A549 (cell line): ENCODE data around the gene ANKFY1. TPM values are rescaled to one million over a fixed set of nuclear protein-coding genes. Genes with fewer than 3 reads are reported as not detected.

Experiments
- ATAC-seq, 2 experiments: fragments of 200-7000 bp in 1 of 2; fragments of >200 bp in 1 of 2; cut with Nextera tagmentation in 1 of 2; cut with Tn5 transposase in 1 of 2; 3 replicates each; pipeline versions ENCODE4 v1.8.0 to v1.9.1; 2018 to 2020; ENCODE audit warnings: mild to moderate bottlenecking in 1 of 2, moderate library complexity in 1 of 2
- CTCF ChIA-PET: fragments of 300-600 bp; sonication (Branson Sonifier 250); formaldehyde crosslinking; extraction: SDS; loops from one replicate; lab custom pipeline; 2021; ENCODE audit warnings: antibody characterized with exemption, inconsistent platforms; lab: Yijun Ruan, JAX
- POLR2A ChIA-PET: fragments of 350-600 bp; formaldehyde crosslinking; extraction: SDS; loops from one replicate; lab custom pipeline; 2021; ENCODE audit warnings: antibody characterized with exemption, inconsistent platforms; lab: Yijun Ruan, JAX
- DNase-seq, 2 experiments: peaks; one replicate each; pipeline versions ENCODE4 v3.0.0 to v3.0.0-alpha.2; 2011 to 2016; ENCODE audit warnings: low read depth in 1 of 2, low spot score in 1 of 2
- FAIRE-seq: peaks from 2 replicates; lab custom pipeline; 2011; peaks lifted over from hg19 to GRCh38; lab: Jason Lieb, UNC
- H3K27ac ChIP-seq, 2 experiments: fragments of >200 bp; sonication (Bioruptor Twin); formaldehyde crosslinking; 3 replicates each; pipeline ENCODE4 v1.5.1; 2016 to 2017
- H3K4me1 ChIP-seq: fragments of >200 bp; sonication (Bioruptor Twin); formaldehyde crosslinking; 3 replicates; pipeline ENCODE4 v1.6.1; 2016
- H3K4me2 ChIP-seq: fragments of >200 bp; sonication (Bioruptor Twin); formaldehyde crosslinking; 3 replicates; pipeline ENCODE4 v1.6.1; 2016
- H3K4me3 ChIP-seq: fragments of >200 bp; sonication (Bioruptor Twin); formaldehyde crosslinking; 3 replicates; pipeline ENCODE4 v1.5.1; 2016
- H3K9me3 ChIP-seq: fragments of >200 bp; sonication (Bioruptor Twin); formaldehyde crosslinking; 3 replicates; pipeline ENCODE4 v1.6.1; 2016
- BHLHE40 ChIP-seq: IDR thresholded peaks from 2 replicates; pipeline ENCODE4 v1.6.1; 2012; ENCODE audit warnings: low read depth, low read length, inconsistent platforms
- CBX2 ChIP-seq: fragments of 200-600 bp; sonication (generic); IDR thresholded peaks from 2 replicates; pipeline ENCODE4 v1.6.1; 2016; ENCODE audit warnings: low read depth, mild to moderate bottlenecking, borderline replicate concordance
- CHD2 ChIP-seq: fragments of 150-350 bp; IDR thresholded peaks from 2 replicates; pipeline ENCODE4 v1.6.1; 2014; ENCODE audit warnings: low read length; ENCODE audit not compliant: partially characterized antibody
- CHD4 ChIP-seq: fragments of 200-600 bp; sonication (generic); IDR thresholded peaks from 2 replicates; pipeline ENCODE4 v1.6.1; 2016; ENCODE audit warnings: antibody characterized with exemption, mild to moderate bottlenecking, borderline replicate concordance
- EHF ChIP-seq: fragments of 250-450 bp; sonication (Bioruptor Pico); IDR thresholded peaks from 2 replicates; pipeline ENCODE4 v1.5.0; 2020; ENCODE audit warnings: mild to moderate bottlenecking
- EHMT2 ChIP-seq: fragments of 200-600 bp; sonication (generic); IDR thresholded peaks from 2 replicates; pipeline ENCODE4 v1.6.1; 2016; ENCODE audit warnings: antibody characterized with exemption, low read depth, mild to moderate bottlenecking, moderate library complexity
- ESRRA ChIP-seq: fragments of 150-350 bp; IDR thresholded peaks from 2 replicates; pipeline ENCODE4 v1.6.1; 2014; ENCODE audit warnings: mild to moderate bottlenecking, low read length, borderline replicate concordance
- GATA3 ChIP-seq: IDR thresholded peaks from 2 replicates; pipeline ENCODE4 v1.6.1; 2012; ENCODE audit warnings: borderline replicate concordance
- HEYL ChIP-seq: fragments of 250-450 bp; sonication (Bioruptor Pico); IDR thresholded peaks from 2 replicates; pipeline ENCODE4 v1.8.0; 2021; ENCODE audit warnings: mild to moderate bottlenecking, moderate library complexity
- HMGXB4 ChIP-seq: fragments of 250-450 bp; sonication (Bioruptor Pico); IDR thresholded peaks from 2 replicates; pipeline ENCODE4 v1.5.0; 2021; ENCODE audit warnings: mild to moderate bottlenecking, moderate library complexity, borderline replicate concordance
- HOXA7 ChIP-seq: fragments of 250-450 bp; sonication (Bioruptor Pico); IDR thresholded peaks from 2 replicates; pipeline ENCODE4 v1.5.0; 2020; ENCODE audit warnings: mild to moderate bottlenecking, moderate library complexity
- HOXB5 ChIP-seq: fragments of 250-450 bp; sonication (Bioruptor Pico); IDR thresholded peaks from 2 replicates; pipeline ENCODE4 v1.5.0; 2020; ENCODE audit warnings: mild to moderate bottlenecking, moderate library complexity
- JUN ChIP-seq, 2 experiments: fragments of >200 bp; sonication (Bioruptor Twin); formaldehyde crosslinking; IDR thresholded peaks; 2 replicates in 1 of 2; 3 replicates in 1 of 2; pipeline ENCODE4 v1.6.1; 2016 to 2017
- JUNB ChIP-seq: fragments of >200 bp; sonication (Bioruptor Twin); formaldehyde crosslinking; IDR thresholded peaks from 2 replicates; pipeline ENCODE4 v1.6.1; 2016
- KDM1A ChIP-seq: fragments of 200-600 bp; sonication (generic); IDR thresholded peaks from 2 replicates; pipeline ENCODE4 v1.6.1; 2016; ENCODE audit warnings: low read depth, mild to moderate bottlenecking
- KDM5A ChIP-seq: fragments of 200-600 bp; sonication (generic); IDR thresholded peaks from 2 replicates; pipeline ENCODE4 v1.6.1; 2016; ENCODE audit warnings: antibody characterized with exemption, mild to moderate bottlenecking
- MAFK ChIP-seq: fragments of 450-650 bp; IDR thresholded peaks from 2 replicates; pipeline ENCODE4 v1.6.1; 2014; ENCODE audit not compliant: partially characterized antibody
- MAZ ChIP-seq: fragments of 150-350 bp; IDR thresholded peaks from 2 replicates; pipeline ENCODE4 v1.6.1; 2014; ENCODE audit warnings: antibody characterized with exemption, low read depth, low read length, borderline replicate concordance
- MYC ChIP-seq: IDR thresholded peaks from 2 replicates; pipeline ENCODE4 v1.6.1; 2012; ENCODE audit warnings: mild to moderate bottlenecking, inconsistent platforms, low read length, improper control_type of control experiment, borderline replicate concordance
- NFE2L2 ChIP-seq: fragments of 150-350 bp; conservative IDR thresholded peaks from 2 replicates; pipeline ENCODE4 v1.6.1; 2014; ENCODE audit warnings: low read length
- NR3C1 ChIP-seq: fragments of >200 bp; sonication (Bioruptor Twin); formaldehyde crosslinking; IDR thresholded peaks from 3 replicates; pipeline ENCODE4 v1.6.1; 2017
- POLR2A ChIP-seq: IDR thresholded peaks from 2 replicates; pipeline ENCODE4 v1.6.1; 2012; ENCODE audit warnings: mild to moderate bottlenecking, low read length
- POLR2AphosphoS2 ChIP-seq: conservative IDR thresholded peaks from 2 replicates; pipeline ENCODE4 v1.6.1; 2012; ENCODE audit warnings: low read length, improper control_type of control experiment, inconsistent platforms
- RAD21 ChIP-seq, 2 experiments: fragments of >200 bp in 1 of 2; sonication (Bioruptor Twin) in 1 of 2; formaldehyde crosslinking in 1 of 2; IDR thresholded peaks in 1 of 2; conservative IDR thresholded peaks in 1 of 2; 2 replicates in 1 of 2; 3 replicates in 1 of 2; pipeline ENCODE4 v1.6.1; 2012 to 2018; ENCODE audit warnings: inconsistent platforms in 1 of 2
- RARB ChIP-seq: fragments of 250-450 bp; sonication (Bioruptor Pico); IDR thresholded peaks from 2 replicates; pipeline ENCODE4 v1.8.0; 2021; ENCODE audit warnings: mild to moderate bottlenecking, moderate library complexity
- RFX5 ChIP-seq: fragments of 450-650 bp; IDR thresholded peaks from 2 replicates; pipeline ENCODE4 v1.7.1; 2014; ENCODE audit warnings: antibody characterized with exemption, mild to moderate bottlenecking, moderate library complexity
- RNF2 ChIP-seq: fragments of 200-600 bp; sonication (generic); IDR thresholded peaks from 2 replicates; pipeline ENCODE4 v1.6.1; 2016; ENCODE audit warnings: low read depth, mild to moderate bottlenecking, antibody characterized with exemption, moderate library complexity, borderline replicate concordance
- TFCP2L1 ChIP-seq: fragments of 250-450 bp; sonication (Bioruptor Pico); IDR thresholded peaks from 2 replicates; pipeline ENCODE4 v1.5.0; 2021; ENCODE audit warnings: mild to moderate bottlenecking
- TP53 ChIP-seq: fragments of 250-450 bp; sonication (Bioruptor Pico); IDR thresholded peaks from 2 replicates; pipeline ENCODE4 v1.5.0; 2021; ENCODE audit warnings: mild to moderate bottlenecking, moderate library complexity
- ZSCAN20 ChIP-seq: fragments of 250-450 bp; sonication (Bioruptor Pico); IDR thresholded peaks from 2 replicates; pipeline ENCODE4 v1.8.0; 2022; ENCODE audit warnings: mild to moderate bottlenecking, moderate library complexity
- WGBS: methylation state at CpG from one replicate; pipeline ENCODE4 v1.1.6; 2017; ENCODE audit errors: missing lambda C conversion rate; 5-methylcytosine and 5-hydroxymethylcytosine counted together
- polyA minus RNA-seq: library from RNA; depleted of rRNA, polyadenylated mRNA; stranded (reverse); fragments of >200 nt; gene quantifications from 2 replicates; pipeline ENCODE4 v1.2.3, GENCODE V29; 2011; rRNA and poly(A)+ RNA removed
- polyA plus RNA-seq, 4 experiments: library from polyadenylated mRNA; depleted of rRNA in 3 of 4; stranded (reverse); fragments of >200 nt; fragmentation: RNase III in 1 of 4; extraction: RNeasy Plus Mini Kit Qiagen cat#74134 plus additional on column Dnase treatment in 1 of 4; gene quantifications; 2 replicates in 3 of 4; 3 replicates in 1 of 4; pipeline ENCODE4 v1.2.3, GENCODE V29; 2011 to 2017
- TF ChIP-seq, protein P1 (sequence below): fragments of 150-350 bp; IDR thresholded peaks from 2 replicates; pipeline ENCODE4 v1.6.1; 2014; ENCODE audit warnings: low read depth, mild to moderate bottlenecking, low read length
- TF ChIP-seq, protein P2 (sequence below): fragments of >200 bp; sonication (Bioruptor Twin); formaldehyde crosslinking; IDR thresholded peaks from 2 replicates; pipeline ENCODE4 v1.6.1; 2016
- TF ChIP-seq, protein P3 (sequence below): fragments of 450-650 bp; IDR thresholded peaks from 2 replicates; pipeline ENCODE4 v1.6.1; 2014; ENCODE audit warnings: antibody characterized with exemption
- TF ChIP-seq, protein P4 (sequence below): IDR thresholded peaks from 2 replicates; pipeline ENCODE4 v1.6.1; 2012
- TF ChIP-seq, protein P5 (sequence below): IDR thresholded peaks from 2 replicates; pipeline ENCODE4 v1.6.1; 2012

ANKFY1 gene
- 51.7 and 63.3 TPM in 2 replicates for polyA plus RNA-seq (2011; rRNA removed)
- 29.2 and 33.0 TPM in 2 replicates for polyA plus RNA-seq (2012; cell fraction: cytosol; rRNA removed)
- polyA plus RNA-seq (2012; cell fraction: nucleus; rRNA removed) = 85.9 and 87.2 TPM in 2 replicates
- polyA plus RNA-seq (2017; fragmentation: RNase III; extraction: RNeasy Plus Mini Kit Qiagen cat#74134 plus additional on column Dnase treatment) = 28.5 to 31.5 TPM (median 29.3 TPM) in 3 replicates
- polyA minus RNA-seq = 93.7 and 114 TPM in 2 replicates

GRCh38 chr17:4263282-4264215 is at the start of gene ANKFY1:
TSS of gene ANKFY1 (minus strand) at chr17:4263979. CDS start at chr17:4263941, 38 bp downstream.
- Histone ChIP-seq H3K4me3 (peak within 1 kb of the TSS; percentile 88), H3K4me1 (peaks cover 15% of the 10 kb centered on the region), H3K4me2 (peak within 1 kb of the TSS; percentile 69), H3K9me3 (peaks cover 17% of the 10 kb centered on the region), H3K27ac (peak within 1 kb of the TSS; percentile 90 to 94)
- FAIRE-seq (peak; percentile 74), ATAC-seq (peak; percentile 92 to 97), DNase-seq (peak; percentile 94 to 99)
- WGBS = 1% methylated on average over 58 of the region's 85 CpGs
- ChIA-PET POLR2A (interaction anchor here (0.6 to 1.1 kb wide), 5 partner anchors 32 to 1108 kb away, joined by 3 to 6 read pairs (median 3); no protein-coding TSS in a partner anchor), CTCF (interaction anchor here (0.7 to 12.2 kb wide), 7 partner anchors 15 to 63 kb away, joined by 3 to 119 read pairs (median 5); no protein-coding TSS in a partner anchor)
- TF ChIP-seq HOXB5 (CRISPR knock-in tag) (no peak), HEYL (no peak), KDM1A (no peak), RNF2 (no peak), MAFK (no peak), MYC (peak; percentile 21; the same call in 1 of the 2 replicates), POLR2A (peak; percentile 89), HMGXB4 (CRISPR knock-in tag) (no peak), ESRRA (no peak), POLR2AphosphoS2 (no peak), HOXA7 (CRISPR knock-in tag) (no peak), MAZ (no peak), NFE2L2 (no peak), RAD21 (conservative IDR thresholded peaks at IDR 0.05 in 1 of 2, IDR thresholded peaks at IDR 0.05 in 1 of 2) (no peak; a peak in 1 of 5 replicates), RARB (CRISPR knock-in tag) (no peak), BHLHE40 (no peak), GATA3 (peak; percentile 94), CBX2 (no peak), JUN (IDR thresholded peaks at IDR 0.05) (peak; percentile 59 to 87; a peak in 2 of 5 replicates), RFX5 (no peak), EHMT2 (no peak), JUNB (no peak), ZSCAN20 (CRISPR knock-in tag) (no peak), KDM5A (peak; percentile 96), EHF (CRISPR knock-in tag) (no peak), CHD4 (no peak), NR3C1 (no peak), CHD2 (peak; percentile 99), TFCP2L1 (peak; percentile 67; the same call in 1 of the 2 replicates), TP53 (no peak)
- TF ChIP-seq, protein P1, sequence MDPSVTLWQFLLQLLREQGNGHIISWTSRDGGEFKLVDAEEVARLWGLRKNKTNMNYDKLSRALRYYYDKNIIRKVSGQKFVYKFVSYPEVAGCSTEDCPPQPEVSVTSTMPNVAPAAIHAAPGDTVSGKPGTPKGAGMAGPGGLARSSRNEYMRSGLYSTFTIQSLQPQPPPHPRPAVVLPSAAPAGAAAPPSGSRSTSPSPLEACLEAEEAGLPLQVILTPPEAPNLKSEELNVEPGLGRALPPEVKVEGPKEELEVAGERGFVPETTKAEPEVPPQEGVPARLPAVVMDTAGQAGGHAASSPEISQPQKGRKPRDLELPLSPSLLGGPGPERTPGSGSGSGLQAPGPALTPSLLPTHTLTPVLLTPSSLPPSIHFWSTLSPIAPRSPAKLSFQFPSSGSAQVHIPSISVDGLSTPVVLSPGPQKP = no peak
- TF ChIP-seq, protein P2, sequence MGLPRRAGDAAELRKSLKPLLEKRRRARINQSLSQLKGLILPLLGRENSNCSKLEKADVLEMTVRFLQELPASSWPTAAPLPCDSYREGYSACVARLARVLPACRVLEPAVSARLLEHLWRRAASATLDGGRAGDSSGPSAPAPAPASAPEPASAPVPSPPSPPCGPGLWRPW = no peak
- TF ChIP-seq, protein P3, sequence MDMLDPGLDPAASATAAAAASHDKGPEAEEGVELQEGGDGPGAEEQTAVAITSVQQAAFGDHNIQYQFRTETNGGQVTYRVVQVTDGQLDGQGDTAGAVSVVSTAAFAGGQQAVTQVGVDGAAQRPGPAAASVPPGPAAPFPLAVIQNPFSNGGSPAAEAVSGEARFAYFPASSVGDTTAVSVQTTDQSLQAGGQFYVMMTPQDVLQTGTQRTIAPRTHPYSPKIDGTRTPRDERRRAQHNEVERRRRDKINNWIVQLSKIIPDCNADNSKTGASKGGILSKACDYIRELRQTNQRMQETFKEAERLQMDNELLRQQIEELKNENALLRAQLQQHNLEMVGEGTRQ = no peak
- TF ChIP-seq, protein P4, sequence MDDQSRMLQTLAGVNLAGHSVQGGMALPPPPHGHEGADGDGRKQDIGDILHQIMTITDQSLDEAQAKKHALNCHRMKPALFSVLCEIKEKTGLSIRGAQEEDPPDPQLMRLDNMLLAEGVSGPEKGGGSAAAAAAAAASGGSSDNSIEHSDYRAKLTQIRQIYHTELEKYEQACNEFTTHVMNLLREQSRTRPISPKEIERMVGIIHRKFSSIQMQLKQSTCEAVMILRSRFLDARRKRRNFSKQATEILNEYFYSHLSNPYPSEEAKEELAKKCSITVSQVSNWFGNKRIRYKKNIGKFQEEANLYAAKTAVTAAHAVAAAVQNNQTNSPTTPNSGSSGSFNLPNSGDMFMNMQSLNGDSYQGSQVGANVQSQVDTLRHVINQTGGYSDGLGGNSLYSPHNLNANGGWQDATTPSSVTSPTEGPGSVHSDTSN = no peak
- TF ChIP-seq, protein P5, sequence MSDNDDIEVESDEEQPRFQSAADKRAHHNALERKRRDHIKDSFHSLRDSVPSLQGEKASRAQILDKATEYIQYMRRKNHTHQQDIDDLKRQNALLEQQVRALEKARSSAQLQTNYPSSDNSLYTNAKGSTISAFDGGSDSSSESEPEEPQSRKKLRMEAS = peak; percentile 71
